ENCODE measurements around the gene NLGN2.

The NLGN2 gene

GRCh38 chr17:7403977-7404736 is 3.5 kb upstream of the NLGN2 start, which contains the start of gene TMEM256:
Gene TMEM256, minus strand, starts transcription at chr17:7404097. Its CDS starts 13 bp downstream, at chr17:7404084.
- DNase-seq (ENCODE audit: low read depth): peak; percentile 92
- H3K4me3 ChIP-seq (ENCODE audit: low read depth, low read length): peak within 1 kb of the TSS; percentile 62
- TF ChIP-seq CTCF (IDR thresholded peaks at IDR 0.05; ENCODE audit: control insufficient read depth, extremely low read depth, insufficient read depth): no peak

DNA sequence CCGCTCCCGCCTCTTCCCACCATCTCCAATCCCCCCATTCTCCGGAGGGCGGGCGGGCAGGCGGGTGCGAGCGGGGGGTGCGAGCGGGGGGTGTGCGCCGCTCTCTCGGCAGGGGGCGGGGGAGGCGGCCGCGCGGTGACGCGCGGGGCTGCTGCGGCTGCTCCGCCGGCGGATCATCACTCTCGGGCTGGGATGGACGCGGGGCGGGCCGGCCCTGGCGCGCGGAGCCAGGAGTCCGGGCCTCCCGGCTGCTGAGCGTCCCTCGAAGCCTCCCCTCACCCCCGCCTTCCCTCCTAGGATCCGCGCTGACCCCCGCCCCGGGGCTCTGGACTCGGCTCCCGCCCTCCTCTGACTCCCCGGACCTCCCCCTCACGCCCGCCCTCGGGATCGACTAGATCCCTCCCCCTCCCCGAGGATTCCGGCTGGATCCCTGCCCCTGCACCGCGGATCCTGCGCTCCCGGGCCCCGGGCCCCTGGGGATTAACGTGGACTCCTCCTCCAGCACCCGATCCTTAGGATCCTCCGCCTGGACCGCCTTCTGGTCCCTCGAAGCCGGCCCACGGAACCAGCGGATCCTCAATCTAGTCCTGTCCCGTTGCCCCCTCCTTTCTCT is 2.8 kb upstream of the NLGN2 start:
- DNase-seq (ENCODE audit: low read depth): no peak
- peak overlapping the region; percentile 62 for H3K4me3 ChIP-seq (ENCODE audit: low read depth, low read length)
- no peak for TF ChIP-seq CTCF (IDR thresholded peaks at IDR 0.05; ENCODE audit: control insufficient read depth, extremely low read depth, insufficient read depth)

- peak overlapping the region; percentile 62 for H3K4me3 ChIP-seq (ENCODE audit: low read depth, low read length)
- TF ChIP-seq CTCF (IDR thresholded peaks at IDR 0.05; ENCODE audit: control insufficient read depth, extremely low read depth, insufficient read depth): no peak
- DNase-seq (ENCODE audit: low read depth): no peak
These were observed 2.1 kb upstream of the NLGN2 start for GRCh38 chr17:7405350-7406234.

DNA sequence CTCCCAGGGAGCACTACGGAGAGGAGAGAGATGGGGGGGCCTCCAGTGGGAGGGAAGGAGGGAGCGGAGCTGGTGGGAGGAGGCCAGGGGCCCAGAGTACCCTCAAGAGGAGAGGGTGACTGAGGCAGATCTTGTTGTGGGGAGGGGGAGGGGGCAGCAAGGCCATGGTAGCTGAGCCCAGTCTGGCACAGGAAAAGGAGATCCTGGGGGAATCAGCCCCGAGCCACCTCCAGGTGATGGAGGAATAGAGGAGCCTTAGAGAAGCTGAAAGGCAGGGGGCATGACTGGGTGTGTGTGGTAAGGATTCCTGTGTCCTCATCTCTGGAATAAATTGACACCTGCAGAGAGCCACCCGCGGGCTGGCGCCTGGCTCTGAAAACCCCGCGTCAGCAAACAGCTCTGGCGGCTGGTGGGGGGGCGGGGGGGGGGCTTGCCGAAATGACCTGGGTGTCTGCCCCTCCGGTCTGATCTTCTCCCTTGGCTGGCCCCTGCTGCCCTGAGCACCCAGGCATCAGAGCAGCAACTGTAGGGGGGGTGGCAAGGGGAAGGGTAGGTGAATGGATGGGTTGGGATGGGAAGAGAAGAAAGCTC is 1.3 kb upstream of the NLGN2 start:
- no peak overlapping the region for H3K4me3 ChIP-seq (ENCODE audit: low read depth, low read length)
- no peak for DNase-seq (ENCODE audit: low read depth)
- TF ChIP-seq CTCF (IDR thresholded peaks at IDR 0.05; ENCODE audit: control insufficient read depth, extremely low read depth, insufficient read depth): no peak

- DNase-seq (ENCODE audit: low read depth): no peak
- TF ChIP-seq CTCF (IDR thresholded peaks at IDR 0.05; ENCODE audit: control insufficient read depth, extremely low read depth, insufficient read depth): no peak
- H3K4me3 ChIP-seq (ENCODE audit: low read depth, low read length): no peak overlapping the region
These were observed 563 bp upstream of the NLGN2 start for GRCh38 chr17:7407082-7407481.

GRCh38 chr17:7408252-7408727 is 645 bp downstream of the NLGN2 start:
- H3K4me3 ChIP-seq (ENCODE audit: low read depth, low read length): no peak overlapping the region
- no peak for TF ChIP-seq CTCF (IDR thresholded peaks at IDR 0.05; ENCODE audit: control insufficient read depth, extremely low read depth, insufficient read depth)
- DNase-seq (ENCODE audit: low read depth): no peak
